Activated T-helper 2 cell treated with anti-CD3 and anti-CD28 coated beads, Interferon-gamma antibody, Interleukin-2, Interleukin-4, amounts not matched to agents 10 μg/mL and 5 μg/mL and 100 μg/mL, durations not matched to agents 14 hours and 24 hours and 36 hours (primary cell): Measurements from ENCODE around the gene POLR3F. TPM values are rescaled to one million over a fixed set of nuclear protein-coding genes. Genes with fewer than 3 reads are reported as not detected.

Experiments
- total RNA-seq: library from RNA; stranded (reverse); gene quantifications from 2 replicates; pipeline ENCODE4 v1.2.3, GENCODE V29; 2022

POLR3F gene
- total RNA-seq, 1 donor from 2014 or later, result 12.5 TPM

Other genes with a start within 250 kb of the POLR3F start
- gene ZNF133, start 178.9 kb upstream of the POLR3F start, total RNA-seq, result 8.7 and 10.0 TPM in 2 replicates
- 1.3 TPM in 2 replicates for gene DZANK1, start 360 bp upstream of the POLR3F start, total RNA-seq
- gene RBBP9, start 29.8 kb downstream of the POLR3F start, total RNA-seq, result 21.2 and 23.5 TPM in 2 replicates
- gene SEC23B, start 40.5 kb downstream of the POLR3F start, total RNA-seq, result 126 and 131 TPM in 2 replicates
- 55.0 and 60.2 TPM in 2 replicates for gene SMIM26, start 100.0 kb downstream of the POLR3F start, total RNA-seq
- gene DTD1, start 120.7 kb downstream of the POLR3F start, total RNA-seq, result 49.9 and 50.3 TPM in 2 replicates